ENCODE measurements around the gene TBX10. TPM values are rescaled to one million over a fixed set of nuclear protein-coding genes. Genes with fewer than 3 reads are reported as not detected.

TBX10 gene
- polyA plus RNA-seq, 1 donor (not counting 4 experiments of a cell fraction or from before 2014, with no cell fraction given), result not detected

DNA sequence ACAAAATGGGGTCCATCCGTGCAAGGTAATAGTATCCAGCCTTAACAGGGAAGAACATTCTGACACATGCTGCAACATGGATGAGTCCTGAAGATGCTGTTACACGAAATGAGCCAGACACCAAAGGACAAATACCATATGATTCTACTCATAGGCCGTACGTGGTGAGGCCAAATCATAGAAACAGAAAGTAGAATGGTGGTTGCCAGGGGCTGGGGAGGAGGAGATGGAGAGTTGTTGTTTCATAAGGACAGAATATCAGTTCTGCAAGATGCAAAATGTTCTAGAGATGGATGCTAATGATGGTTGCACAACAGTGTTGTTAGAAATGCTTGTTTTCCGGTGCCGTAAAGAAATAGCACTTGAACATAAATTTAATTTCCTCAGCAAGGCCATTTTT is 2.6 kb downstream of the TBX10 start:
- Histone ChIP-seq H2AFZ (ENCODE audit: control insufficient read depth, low read length) (no peak overlapping the region), H4K20me1 (ENCODE audit: control insufficient read depth, extremely low read depth, insufficient read depth, low read length) (no peaks in the 10 kb centered on the region), H3K4me3 (ENCODE audit: control insufficient read depth in 2 of 3, extremely low read depth in 1 of 3, insufficient read depth in 2 of 3, low read depth in 1 of 3, low read length in 3 of 3) (no peak overlapping the region), H3K36me3 (ENCODE audit: control insufficient read depth in 2 of 2, extremely low read depth in 1 of 2, insufficient read depth in 2 of 2, low read length in 2 of 2) (no peaks in the 10 kb centered on the region), H3K27ac (ENCODE audit: control insufficient read depth, insufficient read depth, low read length) (no peak overlapping the region), H3K27me3 (ENCODE audit: control insufficient read depth, extremely low read depth, insufficient read depth, low read length) (peaks cover 11% of the 10 kb centered on the region), H3K9me3 (ENCODE audit: control insufficient read depth, low read depth, low read length) (no peaks in the 10 kb centered on the region), H3K9ac (ENCODE audit: control insufficient read depth, extremely low read depth, insufficient read depth, low read length) (no peak overlapping the region), H3K4me1 (ENCODE audit: control insufficient read depth, extremely low read depth, insufficient read depth, low read length) (peaks cover 4% of the 10 kb centered on the region), H3K4me2 (ENCODE audit: control insufficient read depth, extremely low read depth, insufficient read depth, low read depth, low read length) (no peak overlapping the region), H3K9me1 (ENCODE audit: control insufficient read depth, extremely low read depth, insufficient read depth, low read length) (no peaks in the 10 kb centered on the region), H3K79me2 (ENCODE audit: control insufficient read depth, insufficient read depth, low read length) (no peaks in the 10 kb centered on the region)
- FAIRE-seq, result no peak
- DNase-seq (ENCODE audit: low read depth, low spot score), result no peak
- dilution Hi-C loops (cut with MboI; ENCODE audit: extremely low pct_ligation_motif_present, low sequenced_read_pairs), result no loop called here
- TF ChIP-seq, protein P1, sequence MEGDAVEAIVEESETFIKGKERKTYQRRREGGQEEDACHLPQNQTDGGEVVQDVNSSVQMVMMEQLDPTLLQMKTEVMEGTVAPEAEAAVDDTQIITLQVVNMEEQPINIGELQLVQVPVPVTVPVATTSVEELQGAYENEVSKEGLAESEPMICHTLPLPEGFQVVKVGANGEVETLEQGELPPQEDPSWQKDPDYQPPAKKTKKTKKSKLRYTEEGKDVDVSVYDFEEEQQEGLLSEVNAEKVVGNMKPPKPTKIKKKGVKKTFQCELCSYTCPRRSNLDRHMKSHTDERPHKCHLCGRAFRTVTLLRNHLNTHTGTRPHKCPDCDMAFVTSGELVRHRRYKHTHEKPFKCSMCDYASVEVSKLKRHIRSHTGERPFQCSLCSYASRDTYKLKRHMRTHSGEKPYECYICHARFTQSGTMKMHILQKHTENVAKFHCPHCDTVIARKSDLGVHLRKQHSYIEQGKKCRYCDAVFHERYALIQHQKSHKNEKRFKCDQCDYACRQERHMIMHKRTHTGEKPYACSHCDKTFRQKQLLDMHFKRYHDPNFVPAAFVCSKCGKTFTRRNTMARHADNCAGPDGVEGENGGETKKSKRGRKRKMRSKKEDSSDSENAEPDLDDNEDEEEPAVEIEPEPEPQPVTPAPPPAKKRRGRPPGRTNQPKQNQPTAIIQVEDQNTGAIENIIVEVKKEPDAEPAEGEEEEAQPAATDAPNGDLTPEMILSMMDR (optimal IDR thresholded peaks at IDR 0.05 in 1 of 3, IDR thresholded peaks at IDR 0.05 in 1 of 3, conservative IDR thresholded peaks at IDR 0.05 in 1 of 3; ENCODE audit: extremely low read depth in 1 of 3, insufficient read depth in 2 of 3, low read length in 3 of 3), result no peak
- no peak for TF ChIP-seq EZH2 (IDR thresholded peaks at IDR 0.05; ENCODE audit: low read length)

- H3K9me3 ChIP-seq (ENCODE audit: control insufficient read depth, low read depth, low read length), result no peaks in the 10 kb centered on the region
- no peak overlapping the region for H3K4me2 ChIP-seq (ENCODE audit: control insufficient read depth, extremely low read depth, insufficient read depth, low read depth, low read length)
- H3K27me3 ChIP-seq (ENCODE audit: control insufficient read depth, extremely low read depth, insufficient read depth, low read length), result peaks cover 8% of the 10 kb centered on the region
- TF ChIP-seq, protein P1 (optimal IDR thresholded peaks at IDR 0.05 in 1 of 3, IDR thresholded peaks at IDR 0.05 in 1 of 3, conservative IDR thresholded peaks at IDR 0.05 in 1 of 3; ENCODE audit: extremely low read depth in 1 of 3, insufficient read depth in 2 of 3, low read length in 3 of 3), result no peak
- no peak for TF ChIP-seq EZH2 (IDR thresholded peaks at IDR 0.05; ENCODE audit: low read length)
- no peaks in the 10 kb centered on the region for H3K9me1 ChIP-seq (ENCODE audit: control insufficient read depth, extremely low read depth, insufficient read depth, low read length)
- no peaks in the 10 kb centered on the region for H3K36me3 ChIP-seq (ENCODE audit: control insufficient read depth in 2 of 2, extremely low read depth in 1 of 2, insufficient read depth in 2 of 2, low read length in 2 of 2)
- no peak overlapping the region for H2AFZ ChIP-seq (ENCODE audit: control insufficient read depth, low read length)
- H3K79me2 ChIP-seq (ENCODE audit: control insufficient read depth, insufficient read depth, low read length), result no peaks in the 10 kb centered on the region
- no peak overlapping the region for H3K27ac ChIP-seq (ENCODE audit: control insufficient read depth, insufficient read depth, low read length)
- H3K4me3 ChIP-seq (ENCODE audit: control insufficient read depth in 2 of 3, extremely low read depth in 1 of 3, insufficient read depth in 2 of 3, low read depth in 1 of 3, low read length in 3 of 3), result no peak overlapping the region
- no peaks in the 10 kb centered on the region for H4K20me1 ChIP-seq (ENCODE audit: control insufficient read depth, extremely low read depth, insufficient read depth, low read length)
- no peak overlapping the region for H3K9ac ChIP-seq (ENCODE audit: control insufficient read depth, extremely low read depth, insufficient read depth, low read length)
- FAIRE-seq (no peak), DNase-seq (ENCODE audit: low read depth, low spot score) (no peak)
- dilution Hi-C loops (cut with MboI; ENCODE audit: extremely low pct_ligation_motif_present, low sequenced_read_pairs), result no loop called here
- H3K4me1 ChIP-seq (ENCODE audit: control insufficient read depth, extremely low read depth, insufficient read depth, low read length), result peaks cover 4% of the 10 kb centered on the region
Observed at GRCh38 chr11:67635231-67635521, 4.4 kb downstream of the TBX10 start.

Data from keratinocyte (primary cell).